ENCODE data around the gene RIIAD1.

DNA sequence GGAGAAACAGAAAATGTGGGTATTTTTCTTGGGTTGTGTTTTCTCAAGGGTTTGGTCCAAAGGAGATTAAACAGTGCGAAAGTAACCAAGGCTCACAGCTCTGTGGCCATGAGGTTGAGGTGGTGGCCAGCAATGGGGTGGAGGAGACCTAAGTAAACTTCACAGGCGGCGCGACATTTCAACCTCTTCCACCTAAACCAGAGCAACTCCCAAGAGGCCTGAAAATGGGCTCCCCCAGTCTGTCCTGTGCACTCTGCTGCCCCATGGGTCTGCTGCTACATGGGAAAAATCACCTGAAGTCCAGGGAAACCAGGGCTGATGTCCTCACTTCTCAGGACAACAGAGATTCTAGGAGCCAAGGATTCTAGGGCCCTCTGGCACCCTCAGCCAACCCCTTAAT lies 17.1 kb upstream of the RIIAD1 start:
- TF ChIP-seq CTCF (IDR thresholded peaks at IDR 0.05 in 4 of 5, conservative IDR thresholded peaks at IDR 0.05 in 1 of 5) = no peak
- TF ChIP-seq POLR2A (IDR thresholded peaks at IDR 0.05) = no peak

All from gastrocnemius medialis (tissue), 4 donors.